PC-3 (cell line): ENCODE measurements around the gene POU2F1. TPM values are rescaled to one million over a fixed set of nuclear protein-coding genes. Genes with fewer than 3 reads are reported as not detected.

Experiments
- ATAC-seq: fragments of 200-7000 bp; cut with Tn5 transposase; 2 replicates; pipeline ENCODE4 v1.9.1; 2020; ENCODE audit warnings: mild to moderate bottlenecking, moderate library complexity
- BruUV-seq: library from RNA; stranded (reverse); fragments of 400-500 nt; replicated peaks from 2 replicates; lab custom pipeline; 2021; lab: Mats Ljungman, UMichigan
- CTCF ChIA-PET: fragments of 300-600 bp; sonication (Branson Sonifier 250); formaldehyde crosslinking; loops from one replicate; lab custom pipeline; 2022; ENCODE audit warnings: antibody characterized with exemption; lab: Charles Lee
- POLR2A ChIA-PET: fragments of 300-600 bp; sonication (Branson Sonifier 250); formaldehyde crosslinking; loops from one replicate; lab custom pipeline; 2022; ENCODE audit warnings: antibody characterized with exemption; ENCODE audit not compliant: unreplicated experiment; lab: Charles Lee
- DNase-seq: peaks from one replicate; pipeline ENCODE4 v3.0.0-alpha.2; 2015
- H2AFZ ChIP-seq: fragments of 300-600 bp; sonication (generic); 2 replicates; pipeline ENCODE4 v1.6.0; 2016; ENCODE audit warnings: antibody characterized with exemption, low read length
- H3F3A ChIP-seq: fragments of 300-600 bp; sonication (generic); one replicate; pipeline ENCODE4 v1.6.0; 2017; ENCODE audit warnings: antibody characterized with exemption, low read length, control low read depth, mild to moderate bottlenecking; ENCODE audit not compliant: unreplicated experiment
- H3K27ac ChIP-seq: fragments of 300-600 bp; sonication (generic); 2 replicates; pipeline ENCODE4 v1.5.1; 2016; ENCODE audit warnings: mild to moderate bottlenecking, low read length
- H3K27me3 ChIP-seq: fragments of 300-600 bp; sonication (generic); 2 replicates; pipeline ENCODE4 v1.6.1; 2016; ENCODE audit warnings: low read length, mixed read lengths
- H3K36me3 ChIP-seq: fragments of 300-600 bp; sonication (generic); 2 replicates; pipeline ENCODE4 v1.6.1; 2016; ENCODE audit warnings: low read depth, mixed run types, low read length, mixed read lengths
- H3K4me1 ChIP-seq: fragments of 300-600 bp; sonication (generic); 2 replicates; pipeline ENCODE4 v1.5.1; 2016; ENCODE audit warnings: low read length; ENCODE audit not compliant: insufficient read depth
- H3K4me2 ChIP-seq: fragments of 300-600 bp; sonication (generic); 2 replicates; pipeline ENCODE4 v1.6.0; 2016; ENCODE audit warnings: low read length
- H3K4me3 ChIP-seq: fragments of 300-600 bp; sonication (generic); 2 replicates; pipeline ENCODE4 v1.5.1; 2016; ENCODE audit warnings: mild to moderate bottlenecking, low read length, mixed read lengths
- H3K79me2 ChIP-seq: fragments of 300-600 bp; sonication (generic); 2 replicates; pipeline ENCODE4 v1.6.1; 2017; ENCODE audit warnings: low read length, mixed read lengths
- H3K9ac ChIP-seq: fragments of 300-600 bp; sonication (generic); 2 replicates; pipeline ENCODE4 v1.6.0; 2016; ENCODE audit warnings: mild to moderate bottlenecking, low read length
- H3K9me2 ChIP-seq: fragments of 300-600 bp; sonication (generic); replicated peaks from 2 replicates; pipeline ENCODE4 v1.6.1; 2016; ENCODE audit warnings: mixed run types, low read length, mixed read lengths
- H3K9me3 ChIP-seq: fragments of 300-600 bp; sonication (generic); 2 replicates; pipeline ENCODE4 v1.6.1; 2016; ENCODE audit warnings: low read length, mixed read lengths
- H4K20me1 ChIP-seq: fragments of 300-600 bp; sonication (generic); 2 replicates; pipeline ENCODE4 v1.6.1; 2016; ENCODE audit warnings: low read length, mixed read lengths
- EZH2 ChIP-seq: fragments of 300-600 bp; sonication (generic); IDR thresholded peaks from one replicate; pipeline ENCODE4 v1.6.1; 2017; ENCODE audit warnings: antibody characterized with exemption, mild to moderate bottlenecking, low read length; ENCODE audit not compliant: unreplicated experiment
- EZH2phosphoT487 ChIP-seq: fragments of 300-600 bp; sonication (generic); IDR thresholded peaks from 2 replicates; pipeline ENCODE4 v1.6.1; 2018; ENCODE audit warnings: mild to moderate bottlenecking, antibody characterized with exemption, low read length, borderline replicate concordance
- intact Hi-C: fragments of 100-400 bp; cut with micrococcal nuclease; formaldehyde crosslinking; loops from 2 replicates; pipeline ENCODE4 v1.9.0; 2023
- total RNA-seq: library from RNA; depleted of rRNA; stranded (reverse); fragments of >200 nt; gene quantifications from 2 replicates; pipeline ENCODE4 v1.2.3, GENCODE V29; 2014
- TF ChIP-seq, protein P1 (sequence below): fragments of 300-600 bp; sonication (generic); conservative IDR thresholded peaks from 2 replicates; pipeline ENCODE4 v1.5.1; 2017; ENCODE audit warnings: antibody characterized with exemption, low read depth, mild to moderate bottlenecking, low read length

POU2F1 gene
- total RNA-seq, 1 experiment from 2014 or later = 8.7 TPM

DNA sequence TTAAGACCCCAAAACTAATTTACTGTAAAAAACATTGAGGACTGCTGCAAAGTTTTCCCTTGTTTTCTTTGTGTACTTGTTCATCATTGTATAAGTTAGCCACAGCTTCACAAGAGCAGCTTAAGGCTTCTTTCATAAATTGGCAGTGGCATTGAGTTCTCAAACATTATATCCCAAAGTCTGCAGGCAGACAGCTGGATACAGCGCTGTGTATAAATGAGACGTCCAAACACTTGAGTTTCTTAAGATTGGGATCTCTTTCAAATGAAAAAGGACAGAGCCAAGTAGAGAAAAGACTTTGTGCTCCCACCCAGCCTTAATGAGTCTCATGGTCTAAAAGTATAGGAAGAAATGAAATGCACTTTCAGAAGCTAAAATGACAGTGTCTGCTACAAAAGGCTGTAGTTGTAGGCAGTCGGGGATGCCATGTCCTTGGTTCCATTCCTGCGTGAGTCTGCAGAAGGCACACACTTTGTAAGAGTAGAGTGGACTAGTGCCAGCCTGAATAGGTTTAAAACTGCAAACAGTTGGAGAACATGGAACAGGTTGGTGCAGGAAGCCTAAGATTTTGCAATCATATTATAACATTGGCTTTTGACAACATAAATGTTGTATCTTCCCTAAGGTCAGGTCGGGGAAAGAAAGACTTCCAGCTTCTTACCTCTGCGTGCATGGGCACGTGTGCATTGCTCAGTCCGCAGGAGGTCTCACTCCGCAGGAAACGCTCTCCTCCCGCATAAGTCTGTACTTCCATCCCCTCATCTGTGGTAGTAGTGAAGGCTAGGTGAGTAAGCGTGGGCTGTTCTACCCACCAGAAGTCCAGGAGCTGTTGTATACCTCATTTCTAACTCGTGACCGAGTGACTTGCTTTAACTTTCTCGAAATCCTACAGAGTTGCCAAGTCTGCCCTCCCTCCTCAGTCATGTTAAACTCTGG, 203.3 kb downstream of the POU2F1 start:
- no peak overlapping the region for H3K27ac ChIP-seq
- no peaks in the 10 kb centered on the region for H3K36me3 ChIP-seq
- H3K79me2 ChIP-seq = no peaks in the 10 kb centered on the region
- no peak overlapping the region for H3K4me2 ChIP-seq
- CTCF ChIA-PET = interaction anchor here (0.6 kb wide), 1 partner anchor 26 kb away, joined by 3 read pairs; no protein-coding TSS in a partner anchor
- H3K27me3 ChIP-seq = no peaks in the 10 kb centered on the region
- H3K9me3 ChIP-seq = no peaks in the 10 kb centered on the region
- H3K9ac ChIP-seq = no peak overlapping the region
- H3F3A ChIP-seq = no peaks in the 10 kb centered on the region
- ATAC-seq (no peak), DNase-seq (no peak)
- POLR2A ChIA-PET = interaction anchor here (0.5 kb wide), 1 partner anchor 27 kb away, joined by 3 read pairs; no protein-coding TSS in a partner anchor
- H3K4me3 ChIP-seq = no peak overlapping the region
- TF ChIP-seq, protein P1, sequence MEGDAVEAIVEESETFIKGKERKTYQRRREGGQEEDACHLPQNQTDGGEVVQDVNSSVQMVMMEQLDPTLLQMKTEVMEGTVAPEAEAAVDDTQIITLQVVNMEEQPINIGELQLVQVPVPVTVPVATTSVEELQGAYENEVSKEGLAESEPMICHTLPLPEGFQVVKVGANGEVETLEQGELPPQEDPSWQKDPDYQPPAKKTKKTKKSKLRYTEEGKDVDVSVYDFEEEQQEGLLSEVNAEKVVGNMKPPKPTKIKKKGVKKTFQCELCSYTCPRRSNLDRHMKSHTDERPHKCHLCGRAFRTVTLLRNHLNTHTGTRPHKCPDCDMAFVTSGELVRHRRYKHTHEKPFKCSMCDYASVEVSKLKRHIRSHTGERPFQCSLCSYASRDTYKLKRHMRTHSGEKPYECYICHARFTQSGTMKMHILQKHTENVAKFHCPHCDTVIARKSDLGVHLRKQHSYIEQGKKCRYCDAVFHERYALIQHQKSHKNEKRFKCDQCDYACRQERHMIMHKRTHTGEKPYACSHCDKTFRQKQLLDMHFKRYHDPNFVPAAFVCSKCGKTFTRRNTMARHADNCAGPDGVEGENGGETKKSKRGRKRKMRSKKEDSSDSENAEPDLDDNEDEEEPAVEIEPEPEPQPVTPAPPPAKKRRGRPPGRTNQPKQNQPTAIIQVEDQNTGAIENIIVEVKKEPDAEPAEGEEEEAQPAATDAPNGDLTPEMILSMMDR = no peak
- TF ChIP-seq EZH2phosphoT487 = no peak
- no peak for TF ChIP-seq EZH2
- H3K4me1 ChIP-seq = peaks cover 7% of the 10 kb centered on the region; the same call in 1 of the 2 replicates
- H2AFZ ChIP-seq = no peak overlapping the region
- no peaks in the 10 kb centered on the region for H4K20me1 ChIP-seq
- intact Hi-C loops = no loop called here
- H3K9me2 ChIP-seq = no peaks in the 10 kb centered on the region
- BruUV-seq = no TSS peak

DNA sequence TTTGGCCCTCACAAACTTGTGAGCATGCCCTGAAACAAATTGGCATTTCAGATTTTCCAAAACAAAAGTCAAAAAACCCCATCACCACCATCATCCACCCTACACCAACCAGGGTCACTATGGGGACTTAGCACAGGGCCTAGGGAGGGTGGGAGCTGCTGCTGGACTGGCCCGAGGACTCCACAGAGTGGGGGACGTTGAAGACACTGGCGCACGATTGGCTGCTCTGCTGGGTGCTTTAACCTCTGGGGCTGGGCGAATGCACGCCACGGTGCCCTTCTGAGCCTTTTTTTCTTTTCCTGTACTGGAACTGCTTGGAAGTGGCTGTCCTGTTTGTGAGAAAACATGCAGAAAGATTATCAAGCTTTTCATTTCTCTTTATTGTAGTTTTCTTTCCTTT, 204.8 kb downstream of the POU2F1 start:
- POLR2A ChIA-PET = interaction anchor here (0.6 kb wide), 1 partner anchor 130 kb away, joined by 6 read pairs; no protein-coding TSS in a partner anchor

More for the DNA sequence above, 204.8 kb downstream of the POU2F1 start:
- intact Hi-C loops = no loop called here
- TF ChIP-seq, protein P1 = no peak
- TF ChIP-seq EZH2phosphoT487 = no peak
- no peak for TF ChIP-seq EZH2
- H3F3A ChIP-seq = no peaks in the 10 kb centered on the region
- CTCF ChIA-PET = interaction anchor here (0.6 kb wide), 1 partner anchor 12 kb away, joined by 6 read pairs; no protein-coding TSS in a partner anchor
- H3K4me1 ChIP-seq = peaks cover 4% of the 10 kb centered on the region; the same call in 1 of the 2 replicates
- ATAC-seq (no peak), DNase-seq (no peak)
- H2AFZ ChIP-seq = no peak overlapping the region
- no peaks in the 10 kb centered on the region for H3K36me3 ChIP-seq
- no peaks in the 10 kb centered on the region for H3K9me3 ChIP-seq
- no peak overlapping the region for H3K4me2 ChIP-seq
- no peaks in the 10 kb centered on the region for H3K79me2 ChIP-seq
- H3K4me3 ChIP-seq = no peak overlapping the region
- no peaks in the 10 kb centered on the region for H4K20me1 ChIP-seq
- H3K27ac ChIP-seq = no peak overlapping the region
- no peak overlapping the region for H3K9ac ChIP-seq
- H3K27me3 ChIP-seq = no peaks in the 10 kb centered on the region
- no TSS peak for BruUV-seq
- no peaks in the 10 kb centered on the region for H3K9me2 ChIP-seq
